Measurements from ENCODE around the gene TEX9.
"Not testable (repeated sequence)": the region's sequence is repeated elsewhere in the genome, so short reads cannot be mapped to it uniquely, and the experiment has no call there.

TEX9 gene

DNA sequence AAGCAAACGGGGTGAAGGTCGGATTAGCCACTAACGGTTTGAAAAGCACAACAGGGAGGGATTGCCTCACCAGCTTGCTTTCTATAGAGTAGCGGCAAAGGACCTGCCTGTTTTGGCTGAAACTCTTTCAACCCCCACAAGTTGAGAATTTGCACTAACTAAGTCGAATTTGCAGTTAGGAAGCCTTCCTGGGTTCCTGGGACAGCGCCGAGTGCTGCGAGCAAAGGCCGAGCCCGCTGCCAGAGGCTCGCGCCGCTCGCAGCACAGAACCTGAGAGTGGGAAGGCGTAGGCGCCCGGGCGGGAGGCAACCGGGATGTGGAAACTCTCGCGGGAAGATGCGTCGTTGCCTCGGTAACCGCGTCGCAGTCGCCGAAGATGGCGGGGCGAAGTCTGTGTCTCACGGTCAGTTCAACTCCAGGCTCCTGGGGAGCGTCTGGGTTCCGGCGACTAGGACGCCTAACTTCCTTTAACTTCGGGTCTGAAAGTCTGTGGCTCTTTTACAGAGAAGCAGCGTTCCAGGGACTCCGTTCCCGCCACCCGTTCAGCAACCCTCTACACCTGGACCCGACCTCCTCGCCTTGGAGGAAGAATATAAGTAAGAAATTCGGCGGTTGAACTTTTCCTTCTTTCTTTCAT, at the start of gene TEX9:
TEX9 (plus strand) TSS at position 352 of the 637 bp plus-strand sequence; CDS start at position 377, 25 bp downstream.
- TF ChIP-seq CTCF (IDR thresholded peaks at IDR 0.05; ENCODE audit: control insufficient read depth, insufficient read depth, low read depth, low read length, missing control alignments): no peak
- peak within 1 kb of the TSS; percentile 81 for H3K4me3 ChIP-seq (ENCODE audit: control insufficient read depth, low read depth, low read length)
- peak; percentile 24 for DNase-seq (ENCODE audit: low read depth)

DNA sequence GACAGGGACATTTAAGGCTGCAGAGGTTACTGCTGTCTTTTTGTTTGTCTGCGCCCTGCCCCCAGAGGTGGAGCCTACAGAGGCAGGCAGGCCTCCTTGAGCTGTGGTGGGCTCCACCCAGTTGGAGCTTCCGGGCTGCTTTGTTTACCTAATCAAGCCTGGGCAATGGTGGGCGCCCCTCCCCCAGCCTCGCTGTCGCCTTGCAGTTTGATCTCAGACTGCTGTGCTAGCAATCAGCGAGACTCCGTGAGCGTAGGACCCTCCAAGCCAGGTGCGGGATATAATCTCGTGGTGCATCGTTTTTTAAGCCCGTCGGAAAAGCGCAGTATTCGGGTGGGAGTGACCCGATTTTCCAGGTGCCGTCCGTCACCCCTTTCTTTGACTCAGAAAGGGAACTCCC, 48.7 kb upstream of the TEX9 start:
- DNase-seq (ENCODE audit: low read depth); H3K4me3 ChIP-seq (ENCODE audit: control insufficient read depth, low read depth, low read length): not testable (repeated sequence)

- DNase-seq (ENCODE audit: low read depth): no peak
- no peak overlapping the region for H3K4me3 ChIP-seq (ENCODE audit: control insufficient read depth, low read depth, low read length)
- no peak for TF ChIP-seq CTCF (IDR thresholded peaks at IDR 0.05; ENCODE audit: control insufficient read depth, insufficient read depth, low read depth, low read length, missing control alignments)
Measured at GRCh38 chr15:56320316-56320715, 44.9 kb upstream of the TEX9 start.

DNA sequence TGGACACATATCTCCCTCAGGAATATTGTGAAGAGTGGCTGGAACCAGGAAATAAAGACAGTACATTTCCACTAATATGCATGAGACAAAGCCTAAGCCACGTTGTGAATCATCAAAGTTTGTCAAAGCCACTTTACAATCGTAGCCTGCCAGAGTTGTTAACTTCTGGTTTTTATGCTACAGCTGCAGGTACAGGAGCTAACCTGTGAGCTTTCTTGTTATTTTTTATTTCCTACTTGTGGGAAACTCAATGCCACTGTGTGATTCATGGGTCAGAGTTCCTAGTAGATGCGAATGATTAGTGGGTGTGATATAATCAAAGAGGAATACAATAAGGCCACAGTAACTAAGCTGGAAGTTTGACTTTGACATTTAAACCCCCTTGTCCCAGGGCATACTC, 44.4 kb upstream of the TEX9 start:
- no peak for TF ChIP-seq CTCF (IDR thresholded peaks at IDR 0.05; ENCODE audit: control insufficient read depth, insufficient read depth, low read depth, low read length, missing control alignments)
- H3K4me3 ChIP-seq (ENCODE audit: control insufficient read depth, low read depth, low read length): no peak overlapping the region
- DNase-seq (ENCODE audit: low read depth): no peak

- DNase-seq (ENCODE audit: low read depth): no peak
- TF ChIP-seq CTCF (IDR thresholded peaks at IDR 0.05; ENCODE audit: control insufficient read depth, insufficient read depth, low read depth, low read length, missing control alignments): no peak
Measured at GRCh38 chr15:56322444-56322843, 42.8 kb upstream of the TEX9 start.

DNA sequence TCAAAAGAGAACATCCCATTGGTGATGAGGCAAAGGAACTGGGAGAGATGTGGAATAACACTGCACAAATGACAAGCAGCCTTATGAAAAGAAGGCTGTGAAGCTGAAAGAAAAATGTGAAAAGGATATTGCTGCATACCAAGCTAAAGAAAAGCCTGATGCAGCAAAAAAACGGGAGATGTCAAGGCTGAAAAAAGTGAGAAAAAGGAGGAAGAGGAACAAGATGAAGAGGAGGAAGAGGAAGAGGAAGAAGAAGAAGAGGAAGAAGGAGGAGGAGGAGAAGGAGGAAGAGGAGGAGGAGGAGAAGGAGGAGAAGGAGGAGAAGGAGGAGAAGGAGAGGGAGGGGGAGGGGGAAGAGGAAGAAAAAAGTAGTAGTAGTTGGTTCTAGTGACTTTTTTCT, 41.8 kb upstream of the TEX9 start:
- no peak for DNase-seq (ENCODE audit: low read depth)
- no peak for TF ChIP-seq CTCF (IDR thresholded peaks at IDR 0.05; ENCODE audit: control insufficient read depth, insufficient read depth, low read depth, low read length, missing control alignments)
- no peak overlapping the region for H3K4me3 ChIP-seq (ENCODE audit: control insufficient read depth, low read depth, low read length)

More at GRCh38 chr15:56322444-56322843, 42.8 kb upstream of the TEX9 start:
- no peak overlapping the region for H3K4me3 ChIP-seq (ENCODE audit: control insufficient read depth, low read depth, low read length)

DNA sequence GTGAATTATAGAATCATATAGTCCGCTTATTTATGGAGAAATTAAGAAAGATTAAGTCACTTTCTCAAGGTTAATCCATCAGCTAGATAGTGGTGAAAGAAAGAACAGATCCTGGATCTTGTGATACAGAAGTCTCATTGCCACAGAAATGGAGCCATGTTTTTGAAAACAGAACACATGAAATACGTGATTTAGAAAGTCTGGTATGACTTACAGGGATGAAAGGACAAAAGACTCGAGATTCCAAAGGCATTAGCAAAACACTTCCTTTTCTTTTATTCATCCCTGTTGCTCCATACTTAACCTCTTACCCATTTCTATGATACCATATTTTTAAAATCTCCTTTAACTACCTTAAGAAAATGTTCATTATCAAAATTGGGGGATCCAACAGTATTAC, 40.0 kb upstream of the TEX9 start:
- no peak for TF ChIP-seq CTCF (IDR thresholded peaks at IDR 0.05; ENCODE audit: control insufficient read depth, insufficient read depth, low read depth, low read length, missing control alignments)
- H3K4me3 ChIP-seq (ENCODE audit: control insufficient read depth, low read depth, low read length): no peak overlapping the region
- peak; percentile 28 for DNase-seq (ENCODE audit: low read depth)
